Calu3 (cell line): ENCODE results near the gene MAT2B. TPM values are rescaled to one million over a fixed set of nuclear protein-coding genes. Genes with fewer than 3 reads are reported as not detected.
A peak's percentile ranks its signal among the peaks of the same experiment; 100 is the strongest.

Source experiments
- BruUV-seq: library from RNA; stranded (reverse); fragments of 400-500 nt; replicated peaks from 2 replicates; lab custom pipeline; 2021; lab: Mats Ljungman, UMichigan
- CTCF ChIA-PET: fragments of 300-600 bp; sonication (Branson Sonifier 250); formaldehyde crosslinking; loops from one replicate; lab custom pipeline; 2022; ENCODE audit warnings: antibody characterized with exemption; lab: Charles Lee
- DNase-seq: peaks from one replicate; pipeline ENCODE4 v3.0.0; 2022
- H3K27ac Mint-ChIP-seq: one replicate; pipeline ENCODE4 v1.8.0; 2022; ENCODE audit warnings: mixed read lengths; ENCODE audit not compliant: unreplicated experiment
- H3K27me3 Mint-ChIP-seq: one replicate; pipeline ENCODE4 v1.8.0; 2022; ENCODE audit warnings: mixed read lengths; ENCODE audit not compliant: unreplicated experiment
- H3K36me3 Mint-ChIP-seq: one replicate; pipeline ENCODE4 v1.8.0; 2022; ENCODE audit warnings: mild to moderate bottlenecking, moderate library complexity, mixed read lengths; ENCODE audit not compliant: insufficient read depth, unreplicated experiment
- H3K4me1 Mint-ChIP-seq: one replicate; pipeline ENCODE4 v1.8.0; 2022; ENCODE audit warnings: mild to moderate bottlenecking, low read depth, mixed read lengths; ENCODE audit not compliant: unreplicated experiment
- H3K4me3 Mint-ChIP-seq: one replicate; pipeline ENCODE4 v1.8.0; 2022; ENCODE audit warnings: mild to moderate bottlenecking, low read depth, moderate library complexity, mixed read lengths; ENCODE audit not compliant: unreplicated experiment
- H3K9me3 Mint-ChIP-seq: one replicate; pipeline ENCODE4 v1.8.0; 2022; ENCODE audit warnings: low read depth, mixed read lengths; ENCODE audit not compliant: unreplicated experiment
- intact Hi-C: fragments of 100-400 bp; cut with micrococcal nuclease; formaldehyde crosslinking; loops from one replicate; pipeline ENCODE4 v1.10.0; 2022; ENCODE audit not compliant: unreplicated experiment
- total RNA-seq: library from RNA; stranded (reverse); gene quantifications from 2 replicates; pipeline ENCODE4 v1.2.3, GENCODE V29; 2022
- TF ChIP-seq, protein P1 (sequence below): fragments of 200-600 bp; IDR thresholded peaks from one replicate; pipeline ENCODE4 v1.8.0; 2022; ENCODE audit warnings: antibody characterized with exemption; ENCODE audit not compliant: unreplicated experiment

MAT2B gene
- total RNA-seq, 1 experiment from 2014 or later = 85.5 TPM

DNA sequence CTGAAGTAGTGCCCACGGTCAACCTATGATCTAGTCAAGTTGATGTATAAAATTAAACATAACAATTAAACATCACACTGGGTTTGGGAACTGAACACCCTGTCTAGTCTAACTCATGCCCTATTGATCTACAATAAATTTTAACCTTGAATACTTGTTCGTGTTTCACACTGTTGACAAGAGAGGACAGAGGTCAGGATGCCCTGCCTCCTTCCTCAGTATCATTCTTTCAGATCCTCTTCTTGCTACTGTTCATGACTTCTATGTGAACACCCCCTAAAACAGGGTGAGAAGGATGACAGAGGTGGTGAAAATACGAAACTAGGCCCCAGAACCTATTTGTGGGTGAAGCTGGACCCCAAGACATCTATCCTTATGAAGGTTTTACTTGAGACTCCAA, 8.1 kb upstream of the MAT2B start:
- no peak for DNase-seq
- Mint-ChIP-seq H3K4me1 (no peaks in the 10 kb centered on the region), H3K36me3 (no peaks in the 10 kb centered on the region), H3K27ac (no peak overlapping the region), H3K27me3 (no peaks in the 10 kb centered on the region), H3K4me3 (no peak overlapping the region), H3K9me3 (peaks cover 3% of the 10 kb centered on the region)
- intact Hi-C loops = no loop called here
- TF ChIP-seq, protein P1, sequence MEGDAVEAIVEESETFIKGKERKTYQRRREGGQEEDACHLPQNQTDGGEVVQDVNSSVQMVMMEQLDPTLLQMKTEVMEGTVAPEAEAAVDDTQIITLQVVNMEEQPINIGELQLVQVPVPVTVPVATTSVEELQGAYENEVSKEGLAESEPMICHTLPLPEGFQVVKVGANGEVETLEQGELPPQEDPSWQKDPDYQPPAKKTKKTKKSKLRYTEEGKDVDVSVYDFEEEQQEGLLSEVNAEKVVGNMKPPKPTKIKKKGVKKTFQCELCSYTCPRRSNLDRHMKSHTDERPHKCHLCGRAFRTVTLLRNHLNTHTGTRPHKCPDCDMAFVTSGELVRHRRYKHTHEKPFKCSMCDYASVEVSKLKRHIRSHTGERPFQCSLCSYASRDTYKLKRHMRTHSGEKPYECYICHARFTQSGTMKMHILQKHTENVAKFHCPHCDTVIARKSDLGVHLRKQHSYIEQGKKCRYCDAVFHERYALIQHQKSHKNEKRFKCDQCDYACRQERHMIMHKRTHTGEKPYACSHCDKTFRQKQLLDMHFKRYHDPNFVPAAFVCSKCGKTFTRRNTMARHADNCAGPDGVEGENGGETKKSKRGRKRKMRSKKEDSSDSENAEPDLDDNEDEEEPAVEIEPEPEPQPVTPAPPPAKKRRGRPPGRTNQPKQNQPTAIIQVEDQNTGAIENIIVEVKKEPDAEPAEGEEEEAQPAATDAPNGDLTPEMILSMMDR = no peak
- BruUV-seq = no TSS peak
- CTCF ChIA-PET = no interaction called here

GRCh38 chr5:163498886-163499285, 6.5 kb upstream of the MAT2B start:
- intact Hi-C loops = no loop called here
- peaks cover 11% of the 10 kb centered on the region for H3K36me3 Mint-ChIP-seq
- H3K9me3 Mint-ChIP-seq = peaks cover 3% of the 10 kb centered on the region
- no peak for DNase-seq
- CTCF ChIA-PET = no interaction called here
- TF ChIP-seq, protein P1 = no peak
- no peak overlapping the region for H3K27ac Mint-ChIP-seq
- no peaks in the 10 kb centered on the region for H3K27me3 Mint-ChIP-seq
- no peak overlapping the region for H3K4me3 Mint-ChIP-seq
- BruUV-seq = no TSS peak
- H3K4me1 Mint-ChIP-seq = no peaks in the 10 kb centered on the region

DNA sequence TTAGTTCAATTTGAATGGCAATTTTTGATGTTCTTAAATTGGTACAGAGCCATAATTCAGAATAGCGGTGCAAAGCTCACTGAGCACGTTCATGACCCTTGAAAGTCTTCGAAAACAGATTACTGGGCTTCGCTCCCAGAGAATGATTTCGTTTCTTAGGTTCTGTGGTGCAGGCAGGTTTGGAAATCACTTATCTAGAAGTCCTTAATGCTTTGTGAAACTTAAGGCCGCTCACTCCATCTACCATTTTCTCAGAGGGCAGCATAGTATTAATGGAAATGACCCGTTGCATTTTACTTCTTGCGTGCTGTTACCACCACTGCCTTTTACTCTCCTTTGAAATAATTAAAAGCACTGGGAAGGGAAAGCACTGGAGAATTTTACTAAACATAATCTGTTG, 2.9 kb upstream of the MAT2B start:
- Mint-ChIP-seq H3K4me1 (peaks cover under 1% of the 10 kb centered on the region), H3K27ac (peak overlapping the region; percentile 83), H3K36me3 (peaks cover 43% of the 10 kb centered on the region), H3K9me3 (no peaks in the 10 kb centered on the region), H3K4me3 (peak overlapping the region; percentile 98), H3K27me3 (no peaks in the 10 kb centered on the region)
- intact Hi-C loops = no loop called here
- CTCF ChIA-PET = interaction anchor here (0.6 to 1.0 kb wide), 2 partner anchors 9 to 43 kb away, joined by 6 to 9 read pairs; partner anchors contain the start of genes HMMR and NUDCD2
- DNase-seq = no peak
- TF ChIP-seq, protein P1 = no peak
- no TSS peak for BruUV-seq

GRCh38 chr5:163503106-163504078, 2.0 kb upstream of the MAT2B start:
- peaks cover 43% of the 10 kb centered on the region for H3K36me3 Mint-ChIP-seq
- peak overlapping the region; percentile 98 for H3K4me3 Mint-ChIP-seq
- CTCF ChIA-PET = interaction anchor here (0.6 to 1.0 kb wide), 3 partner anchors 8 to 44 kb away, joined by 4 to 9 read pairs (median 6); partner anchors contain the start of genes HMMR and NUDCD2
- H3K27me3 Mint-ChIP-seq = no peaks in the 10 kb centered on the region
- intact Hi-C loops = loop anchor here (2.0 kb wide), 1 partner anchor 43 kb away; the partner anchor contains the start of genes HMMR and NUDCD2
- H3K9me3 Mint-ChIP-seq = no peaks in the 10 kb centered on the region
- peak overlapping the region; percentile 83 for H3K27ac Mint-ChIP-seq
- no TSS peak for BruUV-seq
- H3K4me1 Mint-ChIP-seq = peaks cover 10% of the 10 kb centered on the region
- peak; percentile 55 for DNase-seq
- TF ChIP-seq, protein P1 = no peak
